Esophagus muscularis mucosa (tissue), 4 donors: ENCODE results near the gene DHX35. TPM values are rescaled to one million over a fixed set of nuclear protein-coding genes. Genes with fewer than 3 reads are reported as not detected.
"Not testable (repeated sequence)": the region's sequence is repeated elsewhere in the genome, so short reads cannot be mapped to it uniquely, and the experiment has no call there.

Experiments
- DNase-seq: peaks from one replicate; pipeline ENCODE4 v3.0.0-alpha.2; 2017; ENCODE audit errors: extremely low spot score
- H3K27ac ChIP-seq, 4 donors: fragments of 200-600 bp; sonication (generic); replicated peaks in 1 of 4; 1 replicate in 3 of 4; 2 replicates in 1 of 4; pipeline ENCODE4 v1.5.1; 2016 to 2019; ENCODE audit warnings: mild to moderate bottlenecking in 1 of 4
- H3K27me3 ChIP-seq, 4 donors: fragments of 200-600 bp; sonication (generic); one replicate each; pipeline versions ENCODE4 v1.5.1 to v1.6.0; 2016 to 2019
- H3K36me3 ChIP-seq, 4 donors: fragments of 200-600 bp; sonication (generic); one replicate each; pipeline ENCODE4 v1.5.1; 2016 to 2019
- H3K4me1 ChIP-seq, 4 donors: fragments of 200-600 bp; sonication (generic); one replicate each; pipeline ENCODE4 v1.5.1; 2016 to 2019
- H3K4me3 ChIP-seq, 4 donors: fragments of 200-600 bp; sonication (generic); 1 replicate in 2 of 4; 2 replicates in 2 of 4; pipeline ENCODE4 v1.5.1; 2016 to 2019; ENCODE audit warnings: mild to moderate bottlenecking in 4 of 4, moderate library complexity in 1 of 4
- H3K9me3 ChIP-seq, 4 donors: fragments of 200-600 bp; sonication (generic); 1 replicate in 3 of 4; 2 replicates in 1 of 4; pipeline ENCODE4 v1.5.1; 2016 to 2019
- EP300 ChIP-seq: sonication (generic); formaldehyde crosslinking; IDR thresholded peaks from one replicate; pipeline ENCODE4 v1.6.1; 2017; ENCODE audit warnings: antibody characterized with exemption
- POLR2A ChIP-seq: fragments of 450-650 bp; IDR thresholded peaks from one replicate; pipeline ENCODE4 v1.6.1; 2017; ENCODE audit warnings: antibody characterized with exemption, moderate library complexity, mild to moderate bottlenecking, low read depth
- POLR2AphosphoS5 ChIP-seq, 2 donors: sonication (generic); formaldehyde crosslinking; IDR thresholded peaks; one replicate each; pipeline ENCODE4 v1.6.1; 2017; ENCODE audit warnings: antibody characterized with exemption in 2 of 2
- WGBS: methylation state at CpG from one replicate; pipeline ENCODE4 v1.1.5; 2018; 5-methylcytosine and 5-hydroxymethylcytosine counted together
- intact Hi-C: fragments of 100-400 bp; cut with DNase I; formaldehyde crosslinking; loops from one replicate; pipeline ENCODE4 v1.15.1; 2023
- total RNA-seq, 4 donors: library from RNA; depleted of rRNA; stranded (reverse); fragments of >200 nt; gene quantifications; one replicate each; pipeline versions ENCODE4 v1.1.0 to v1.2.1, GENCODE V29; 2016
- TF ChIP-seq, protein P1 (sequence below), 3 experiments: fragments of 200-600 bp in 2 of 3; fragments of 450-650 bp in 1 of 3; sonication (generic) in 2 of 3; IDR thresholded peaks; one replicate each; pipeline ENCODE4 v1.5.1; 2017 to 2019; ENCODE audit warnings: antibody characterized with exemption in 3 of 3, mild to moderate bottlenecking in 2 of 3, moderate library complexity in 1 of 3

Gene DHX35
- total RNA-seq, 4 donors from 2014 or later: 19.7 to 31.7 (median 24.5) TPM

DNA sequence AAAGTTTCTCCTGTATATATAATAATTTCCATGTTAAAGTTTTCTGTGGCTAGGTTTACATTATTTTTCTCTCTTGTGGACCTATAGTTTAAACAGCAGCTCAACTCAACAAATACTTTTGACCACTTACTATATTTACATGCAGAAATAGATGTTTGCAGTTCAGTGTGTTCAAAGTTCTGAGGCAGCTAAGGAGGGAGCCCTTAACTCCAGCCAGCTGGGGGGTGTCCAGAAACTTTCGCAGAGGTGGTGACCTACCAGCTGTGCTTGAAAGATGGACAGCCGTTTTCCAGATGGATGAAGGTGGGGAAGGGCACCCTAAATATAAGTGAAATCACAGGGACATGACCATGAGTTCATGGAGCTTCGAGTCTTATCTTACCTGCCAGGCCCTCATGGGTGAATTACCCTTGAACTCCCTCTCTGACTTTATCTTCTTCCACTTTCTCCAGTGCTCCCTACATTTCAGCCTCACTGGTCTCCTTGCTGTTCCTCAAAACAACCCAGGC lies 33.4 kb downstream of the DHX35 start:
- Histone ChIP-seq H3K27ac (no peak overlapping the region), H3K27me3 (no peaks in the 10 kb centered on the region), H3K4me1 (peaks cover 0 to 9% (median 4%) of the 10 kb centered on the region in 4 donors), H3K9me3 (no peaks in the 10 kb centered on the region), H3K4me3 (no peak overlapping the region), H3K36me3 (peaks cover 18 to 84% (median 61%) of the 10 kb centered on the region in 4 donors)
- 83% methylated on average over 3 of the region's 3 CpGs for WGBS
- intact Hi-C loops: no loop called here
- TF ChIP-seq POLR2AphosphoS5 (IDR thresholded peaks at IDR 0.05) (no peak), EP300 (no peak), POLR2A (no peak)
- TF ChIP-seq, protein P1, sequence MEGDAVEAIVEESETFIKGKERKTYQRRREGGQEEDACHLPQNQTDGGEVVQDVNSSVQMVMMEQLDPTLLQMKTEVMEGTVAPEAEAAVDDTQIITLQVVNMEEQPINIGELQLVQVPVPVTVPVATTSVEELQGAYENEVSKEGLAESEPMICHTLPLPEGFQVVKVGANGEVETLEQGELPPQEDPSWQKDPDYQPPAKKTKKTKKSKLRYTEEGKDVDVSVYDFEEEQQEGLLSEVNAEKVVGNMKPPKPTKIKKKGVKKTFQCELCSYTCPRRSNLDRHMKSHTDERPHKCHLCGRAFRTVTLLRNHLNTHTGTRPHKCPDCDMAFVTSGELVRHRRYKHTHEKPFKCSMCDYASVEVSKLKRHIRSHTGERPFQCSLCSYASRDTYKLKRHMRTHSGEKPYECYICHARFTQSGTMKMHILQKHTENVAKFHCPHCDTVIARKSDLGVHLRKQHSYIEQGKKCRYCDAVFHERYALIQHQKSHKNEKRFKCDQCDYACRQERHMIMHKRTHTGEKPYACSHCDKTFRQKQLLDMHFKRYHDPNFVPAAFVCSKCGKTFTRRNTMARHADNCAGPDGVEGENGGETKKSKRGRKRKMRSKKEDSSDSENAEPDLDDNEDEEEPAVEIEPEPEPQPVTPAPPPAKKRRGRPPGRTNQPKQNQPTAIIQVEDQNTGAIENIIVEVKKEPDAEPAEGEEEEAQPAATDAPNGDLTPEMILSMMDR (IDR thresholded peaks at IDR 0.05): no peak
- no peak for DNase-seq

DNA sequence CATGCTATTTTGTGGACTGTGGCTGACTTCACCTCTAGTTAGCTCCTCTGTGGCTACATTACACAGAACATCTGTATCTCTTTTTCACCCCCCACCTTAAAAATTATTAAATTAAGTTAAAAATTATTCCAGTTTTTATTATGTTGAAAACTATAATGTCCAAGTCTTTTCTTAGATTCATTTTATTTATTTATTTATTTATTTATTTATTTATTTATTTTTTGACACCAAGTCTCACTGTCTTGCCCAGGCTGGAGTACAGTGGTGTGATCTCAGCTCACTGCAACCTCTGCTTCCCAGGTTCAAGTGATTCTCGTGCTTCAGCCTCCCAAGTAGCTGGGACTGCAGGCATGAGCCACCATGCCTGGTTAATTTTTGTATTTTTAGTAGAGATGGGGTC lies 34.7 kb downstream of the DHX35 start:
- intact Hi-C loops, H3K27ac ChIP-seq, H3K4me1 ChIP-seq, H3K27me3 ChIP-seq, DNase-seq, H3K4me3 ChIP-seq, H3K9me3 ChIP-seq: not testable (repeated sequence)
- WGBS: 92% methylated on average over 1 of the region's 1 CpG
- peaks cover 12 to 95% (median 69%) of the 10 kb centered on the region in 4 donors for H3K36me3 ChIP-seq

DNA sequence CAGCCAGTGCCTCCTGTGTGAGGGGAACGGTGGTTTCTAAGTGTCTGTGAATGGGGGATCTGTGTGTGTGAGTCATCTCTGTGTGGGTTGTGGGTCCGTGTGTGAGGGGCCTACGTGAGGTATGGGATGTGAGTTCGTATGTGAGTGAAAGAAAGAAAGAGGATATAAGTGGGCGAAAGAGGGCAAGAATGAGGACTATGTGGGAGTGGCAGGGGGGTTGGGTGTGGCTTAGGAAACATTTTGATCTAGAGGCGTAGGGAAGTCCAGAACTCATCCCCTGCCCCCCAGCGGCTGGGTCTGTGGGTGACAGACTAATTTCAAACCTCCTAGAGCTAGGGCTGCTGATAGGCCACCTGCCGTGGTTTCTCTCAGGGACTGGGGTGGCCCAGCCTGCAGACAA lies 35.5 kb downstream of the DHX35 start:
- no peak overlapping the region for H3K4me3 ChIP-seq
- WGBS: 90% methylated on average over 8 of the region's 8 CpGs
- TF ChIP-seq POLR2AphosphoS5 (IDR thresholded peaks at IDR 0.05): no peak
- TF ChIP-seq POLR2A: no peak
- no peak for TF ChIP-seq EP300
- TF ChIP-seq, protein P1 (IDR thresholded peaks at IDR 0.05): no peak
- DNase-seq: no peak
- H3K27ac ChIP-seq: no peak overlapping the region
- H3K9me3 ChIP-seq: no peaks in the 10 kb centered on the region
- no peaks in the 10 kb centered on the region for H3K27me3 ChIP-seq
- intact Hi-C loops: no loop called here
- H3K36me3 ChIP-seq: peaks cover 12 to 98% (median 77%) of the 10 kb centered on the region in 4 donors
- peaks cover 0 to 4% (median 2%) of the 10 kb centered on the region in 4 donors for H3K4me1 ChIP-seq

DNA sequence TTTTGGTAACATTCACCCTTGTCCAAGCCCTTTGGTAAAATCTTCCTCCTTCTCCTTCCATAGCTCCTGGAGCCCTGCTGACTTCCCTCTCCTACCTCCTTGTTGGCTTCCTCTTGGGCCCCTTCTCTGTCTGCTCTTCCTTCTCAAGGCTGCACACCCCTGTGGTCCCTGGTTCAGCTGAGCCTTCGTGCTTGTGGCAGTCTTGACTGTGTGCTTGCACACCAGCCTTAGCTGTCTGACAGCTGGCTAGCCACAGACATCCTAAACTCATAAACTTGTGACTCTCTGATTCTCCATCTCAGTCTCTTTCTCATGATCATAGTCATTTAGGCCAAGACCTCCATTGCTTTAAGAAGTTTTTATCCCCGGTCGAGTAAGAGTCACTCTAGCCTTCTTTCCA lies 37.1 kb downstream of the DHX35 start:
- WGBS: 91% methylated on average over 3 of the region's 3 CpGs
- DNase-seq: no peak
- TF ChIP-seq POLR2A (no peak), POLR2AphosphoS5 (IDR thresholded peaks at IDR 0.05) (no peak), EP300 (no peak)
- TF ChIP-seq, protein P1 (IDR thresholded peaks at IDR 0.05): no peak
- no peak overlapping the region for H3K27ac ChIP-seq
- no peak overlapping the region for H3K4me3 ChIP-seq
- no peaks in the 10 kb centered on the region for H3K9me3 ChIP-seq
- peaks cover 18 to 100% (median 85%) of the 10 kb centered on the region in 4 donors for H3K36me3 ChIP-seq
- H3K4me1 ChIP-seq: peaks cover 0 to 1% (median under 1%) of the 10 kb centered on the region in 4 donors
- no peaks in the 10 kb centered on the region for H3K27me3 ChIP-seq
- intact Hi-C loops: no loop called here

DNA sequence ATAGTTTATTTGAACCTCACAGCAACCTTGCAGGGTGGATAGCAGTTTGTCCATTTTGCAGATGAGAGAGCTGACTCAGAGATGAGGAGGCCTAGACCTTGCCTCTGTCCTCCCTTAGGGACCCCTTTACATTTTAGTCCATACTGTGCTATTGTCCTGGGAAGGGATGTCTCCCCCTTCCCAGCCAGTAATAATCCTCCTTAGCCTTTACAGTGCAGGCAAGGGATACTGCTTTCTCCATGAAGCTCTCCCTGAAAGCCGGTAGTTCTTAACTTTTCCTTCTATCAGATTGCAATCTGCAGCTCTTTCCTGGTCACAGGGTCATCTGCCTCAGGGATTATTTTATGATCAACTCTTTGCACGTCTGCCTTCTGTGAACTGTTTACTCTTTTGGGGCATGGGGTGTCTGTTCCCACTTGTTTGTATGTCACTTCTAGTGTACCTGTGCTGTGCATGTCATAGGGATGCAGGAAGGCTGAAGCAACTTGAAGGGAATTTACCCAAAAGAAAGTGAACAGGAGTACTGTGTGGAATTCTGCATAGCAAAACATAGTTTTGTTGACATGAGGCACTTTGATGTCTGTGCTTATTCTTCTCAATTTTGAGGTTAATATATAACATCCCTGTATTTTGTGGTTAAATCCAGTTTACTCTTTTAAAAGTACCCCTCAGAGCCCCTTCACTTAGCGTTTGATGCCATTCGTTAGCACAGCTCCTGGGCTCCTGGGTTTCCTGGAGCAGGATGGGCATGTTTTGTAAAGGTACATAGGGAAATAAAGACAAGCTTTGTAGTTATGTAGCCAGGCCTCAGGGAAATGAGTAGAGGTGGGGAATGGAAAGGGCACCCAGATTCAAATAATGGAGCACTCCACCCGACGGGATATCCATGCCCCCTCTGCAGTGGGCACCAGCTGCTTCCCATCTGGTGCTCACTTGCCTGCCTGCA lies 38.1 kb downstream of the DHX35 start:
- Histone ChIP-seq H3K36me3 (peaks cover 22 to 99% (median 85%) of the 10 kb centered on the region in 4 donors), H3K9me3 (no peaks in the 10 kb centered on the region), H3K4me3 (no peak overlapping the region), H3K4me1 (peaks cover 0 to 11% (median 8%) of the 10 kb centered on the region in 4 donors), H3K27ac (no peak overlapping the region), H3K27me3 (no peaks in the 10 kb centered on the region)
- 85% methylated on average over 6 of the region's 6 CpGs for WGBS
- no peak for DNase-seq
- TF ChIP-seq, protein P1 (IDR thresholded peaks at IDR 0.05): no peak
- intact Hi-C loops: no loop called here
